T47D (cell line): ENCODE data around the gene FOXN4.
"Not testable (repeated sequence)": the region's sequence is repeated elsewhere in the genome, so short reads cannot be mapped to it uniquely, and the experiment has no call there.

Source experiments
- DNase-seq, 2 experiments: peaks; one replicate each; pipeline versions ENCODE4 v3.0.0 to v3.0.0-alpha.2; 2011 to 2012; ENCODE audit warnings: low read depth in 1 of 2, low spot score in 1 of 2
- JUND ChIP-seq: IDR thresholded peaks from 2 replicates; pipeline ENCODE4 v1.6.1; 2012; ENCODE audit warnings: low read depth
- in situ Hi-C: cut with HindIII; loops from 2 replicates; pipeline ENCODE4 v1.10.0; 2016; ENCODE audit warnings: low sequenced_read_pairs, low pct_unique_long_range_greater_than_20kb

Gene FOXN4

GRCh38 chr12:109330282-109331230, 21.5 kb upstream of the FOXN4 start:
- TF ChIP-seq JUND, result no peak
- in situ Hi-C loops, result no loop called here
- no peak for DNase-seq

- in situ Hi-C loops, result no loop called here
- no peak for TF ChIP-seq JUND
- no peak for DNase-seq
Measured at GRCh38 chr12:109329686-109330085, 20.6 kb upstream of the FOXN4 start.

DNA sequence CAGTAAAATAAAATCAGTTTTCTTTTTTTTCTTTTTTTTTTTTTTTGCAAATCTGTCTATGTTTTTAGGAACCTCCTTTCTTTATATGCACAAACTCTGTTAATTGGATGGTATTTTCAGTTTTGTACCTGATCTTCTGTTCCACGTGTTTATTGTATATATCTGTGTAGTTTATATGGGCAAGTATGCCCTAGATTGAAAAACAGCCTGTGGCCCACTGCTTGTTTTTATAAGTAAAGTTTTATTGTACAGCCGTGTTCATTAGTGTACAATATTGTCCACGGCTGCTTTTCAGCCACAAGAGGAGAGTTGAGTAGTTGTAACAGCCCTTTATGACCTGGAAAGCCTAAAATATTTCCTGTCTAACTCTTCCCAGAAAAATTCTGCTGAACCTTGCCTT, 19.9 kb upstream of the FOXN4 start:
- DNase-seq, result no peak
- in situ Hi-C loops, result no loop called here
- TF ChIP-seq JUND, result no peak

DNA sequence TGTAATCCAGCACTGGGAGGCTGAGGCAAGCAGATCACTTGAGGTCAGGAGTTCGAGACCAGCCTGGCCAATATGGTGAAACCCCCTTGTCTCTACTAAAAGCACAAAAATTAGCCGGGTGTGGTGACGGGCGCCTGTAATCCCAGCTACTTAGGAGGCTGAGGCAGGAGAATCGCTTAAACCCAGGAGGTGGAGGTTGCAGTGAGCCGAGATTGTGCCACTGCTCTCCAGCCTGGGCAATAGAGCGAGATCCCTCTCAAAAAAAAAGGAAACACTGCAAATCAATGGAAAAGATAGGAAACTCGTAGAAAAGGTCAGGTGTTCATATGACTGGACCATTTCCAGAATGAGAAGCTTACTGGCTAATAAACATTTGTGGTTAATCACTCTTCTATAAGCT, 12.2 kb upstream of the FOXN4 start:
- in situ Hi-C loops, DNase-seq: not testable (repeated sequence)

- in situ Hi-C loops, result no loop called here
- no peak for TF ChIP-seq JUND
- no peak for DNase-seq
Measured at GRCh38 chr12:109310247-109311125, 1.4 kb upstream of the FOXN4 start.

DNA sequence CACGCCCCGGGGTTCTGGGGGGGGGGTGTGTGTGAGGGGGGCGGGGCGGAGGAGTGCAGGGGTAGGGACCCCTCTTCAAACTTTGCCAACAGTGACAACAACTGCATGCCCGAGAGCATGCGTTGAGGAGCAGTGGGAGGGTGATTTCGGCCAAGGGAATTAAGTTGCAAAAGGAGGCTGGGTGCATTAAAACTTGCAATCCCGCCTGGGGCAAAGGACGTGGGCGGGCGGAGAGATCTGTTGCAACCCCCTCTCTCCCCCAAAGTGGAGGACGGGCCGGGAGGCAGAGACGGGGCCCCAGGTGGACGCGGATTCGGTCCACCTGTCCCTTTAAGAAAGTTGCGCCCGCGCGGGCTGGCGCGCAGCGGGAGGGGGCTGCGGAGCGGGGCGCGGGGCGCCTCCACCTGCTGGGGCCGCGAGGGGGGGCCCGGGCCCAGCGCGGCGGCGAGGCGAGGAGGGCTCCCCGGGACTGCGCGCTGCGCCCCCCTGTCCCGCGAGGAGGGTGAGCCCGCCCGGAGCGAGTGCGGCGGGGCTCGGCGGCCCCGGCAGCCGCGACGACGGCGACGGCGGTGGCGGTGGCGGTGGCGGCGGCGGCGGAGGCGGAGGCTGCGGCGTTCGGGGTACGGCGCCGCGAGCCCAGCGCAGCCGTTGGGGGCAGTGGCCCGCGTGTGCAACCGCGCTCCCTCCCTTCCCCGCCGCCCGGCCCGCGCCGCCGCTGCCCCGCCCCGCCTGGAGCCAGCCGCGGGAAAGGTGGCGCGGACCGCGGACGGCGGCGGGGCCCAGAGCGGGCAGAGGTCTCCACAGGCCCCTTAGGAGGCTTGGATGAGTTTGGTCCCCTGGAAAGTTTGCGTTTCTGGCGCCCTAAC, 530 bp upstream of the FOXN4 start:
- DNase-seq, result no peak
- no peak for TF ChIP-seq JUND
- in situ Hi-C loops, result no loop called here

DNA sequence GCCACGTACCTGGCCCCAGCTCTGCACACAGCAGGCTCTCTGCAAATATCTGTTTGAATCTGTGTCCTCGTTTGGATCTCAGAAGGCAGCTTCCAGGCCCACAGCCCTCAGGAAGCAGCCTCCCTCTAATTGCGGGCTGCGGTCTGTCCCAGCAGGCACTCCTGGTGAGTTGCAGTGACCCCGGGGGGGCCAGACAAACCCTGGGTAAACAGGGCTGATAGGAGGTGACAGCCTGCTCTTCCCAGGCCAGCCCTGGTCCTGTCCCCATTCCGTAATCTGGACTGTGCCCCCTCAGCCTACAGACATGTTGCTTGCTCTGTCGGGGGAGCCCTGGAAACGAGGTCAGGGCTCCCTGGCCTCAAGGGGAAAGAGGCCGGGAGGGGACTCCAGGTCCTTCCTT, 2.0 kb downstream of the FOXN4 start:
- DNase-seq, result no peak
- no peak for TF ChIP-seq JUND
- in situ Hi-C loops, result no loop called here

- in situ Hi-C loops, result no loop called here
- TF ChIP-seq JUND, result no peak
- DNase-seq, result no peak
Measured at GRCh38 chr12:109305547-109305946, 3.5 kb downstream of the FOXN4 start.

GRCh38 chr12:109304485-109304884, 4.6 kb downstream of the FOXN4 start:
- TF ChIP-seq JUND, result no peak
- no peak for DNase-seq
- in situ Hi-C loops, result no loop called here

DNA sequence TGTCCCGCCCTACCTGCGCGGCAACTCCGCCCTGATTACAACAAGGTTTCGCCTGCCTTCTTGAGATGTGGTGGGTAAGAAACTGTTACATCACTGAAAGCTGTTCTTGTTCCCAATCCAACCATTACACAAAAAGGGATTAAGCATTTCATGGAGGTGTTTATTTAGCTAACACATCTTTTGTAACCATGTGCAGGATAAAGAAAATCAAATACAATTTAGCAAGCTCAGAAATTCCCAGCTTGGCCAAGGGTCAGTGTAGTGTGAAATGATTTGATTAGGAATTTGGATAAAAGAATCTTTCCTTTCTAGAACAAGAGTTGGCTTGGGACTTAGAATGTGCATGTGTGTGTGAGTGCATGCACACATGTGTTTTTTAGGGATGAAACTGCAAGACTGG, 6.3 kb downstream of the FOXN4 start:
- no peak for TF ChIP-seq JUND
- DNase-seq, result no peak
- in situ Hi-C loops, result no loop called here

GRCh38 chr12:109302358-109302757, 6.7 kb downstream of the FOXN4 start:
- DNase-seq, result peak in 1 of 2 experiments; percentile 32
- in situ Hi-C loops, result no loop called here
- TF ChIP-seq JUND, result no peak

DNA sequence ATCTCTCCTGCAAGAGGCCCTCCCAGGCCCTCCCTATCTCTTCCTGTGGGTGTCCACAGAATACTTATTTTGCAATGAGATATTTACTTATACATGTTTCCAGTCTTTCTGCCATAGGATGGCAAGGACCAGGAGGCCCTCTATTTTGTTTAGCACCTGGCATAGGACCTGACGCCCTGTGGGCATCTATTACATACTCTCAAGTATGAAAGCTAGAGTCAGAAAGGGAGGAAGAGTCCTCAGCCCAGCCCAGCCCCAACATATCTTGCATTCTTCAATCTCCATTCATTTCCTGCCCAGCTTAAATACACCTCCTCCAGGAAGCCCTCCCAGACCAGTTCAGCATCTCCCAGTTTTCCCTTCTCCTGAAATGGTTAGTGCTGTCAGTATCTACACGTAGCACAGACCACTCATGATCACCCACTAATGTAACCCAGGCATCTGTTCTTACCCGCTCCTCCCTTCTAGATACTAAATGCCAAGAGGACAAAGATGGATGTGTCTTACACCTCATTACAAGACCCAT, 7.4 kb downstream of the FOXN4 start:
- no peak for DNase-seq
- no peak for TF ChIP-seq JUND
- in situ Hi-C loops, result no loop called here
